GM19395 (cell line): ENCODE data around the gene CD300C.
"Not testable (repeated sequence)": the region's sequence is repeated elsewhere in the genome, so short reads cannot be mapped to it uniquely, and the experiment has no call there.

ENCODE experiments used
- ATAC-seq: cut with Tn5 transposase; IDR thresholded peaks from one replicate; pipeline ENCODE4 v1.9.1; 2021; ENCODE audit warnings: mild to moderate bottlenecking, moderate library complexity; ENCODE audit not compliant: unreplicated experiment

Gene CD300C

GRCh38 chr17:74536890-74537289 lies 9.0 kb downstream of the CD300C start:
- ATAC-seq = no peak

DNA sequence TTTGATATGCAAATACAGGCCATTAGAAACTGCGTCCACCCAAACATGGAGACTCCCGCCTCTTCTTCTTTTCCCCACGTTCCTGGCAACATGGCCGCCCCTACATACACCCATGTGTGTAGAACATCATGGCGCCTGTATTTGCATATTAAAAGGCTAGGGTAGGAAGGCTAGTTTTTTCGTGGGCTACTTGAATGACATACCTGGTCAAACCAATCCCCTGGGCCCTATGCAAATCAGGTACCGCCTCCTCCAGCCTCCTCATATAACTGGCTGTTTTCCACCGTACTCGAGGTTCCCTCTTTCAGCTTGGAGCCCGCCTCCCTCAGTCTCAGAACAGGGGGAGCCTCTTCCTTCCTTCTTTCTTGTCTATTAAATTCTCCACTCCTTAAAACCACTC lies 13.8 kb downstream of the CD300C start:
- ATAC-seq = no peak

DNA sequence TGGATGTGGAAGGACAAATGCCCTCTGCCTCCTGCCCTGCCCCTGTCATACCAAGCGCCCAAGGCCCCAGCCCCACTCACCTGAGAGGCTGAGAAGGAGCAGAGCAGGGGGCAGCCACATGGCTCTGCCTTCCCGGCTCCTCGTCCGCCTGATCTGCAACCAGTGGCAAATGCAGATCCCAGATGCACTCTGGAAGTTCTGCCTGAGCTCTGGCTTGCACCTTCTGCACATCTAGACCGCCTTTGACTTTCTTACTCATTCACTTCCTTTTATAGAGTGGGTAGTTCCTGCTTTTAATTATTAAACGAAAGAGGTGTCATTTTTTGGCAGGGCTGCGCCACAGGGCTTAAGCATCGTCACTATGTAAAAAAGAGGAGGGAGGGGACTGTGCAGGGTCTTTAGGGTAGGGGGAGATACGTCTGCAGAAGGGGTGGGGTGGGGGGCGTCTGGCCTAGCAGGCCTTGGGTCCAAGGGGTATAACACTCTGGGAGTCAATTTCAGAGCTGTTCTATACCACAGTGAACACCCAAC lies 14.6 kb downstream of the CD300C start, which contains the start of gene CD300LB:
Gene CD300LB (minus strand): TSS at position 245 of the 531 bp plus-strand sequence. CDS start 125 bp downstream, at position 120.
- ATAC-seq = no peak

DNA sequence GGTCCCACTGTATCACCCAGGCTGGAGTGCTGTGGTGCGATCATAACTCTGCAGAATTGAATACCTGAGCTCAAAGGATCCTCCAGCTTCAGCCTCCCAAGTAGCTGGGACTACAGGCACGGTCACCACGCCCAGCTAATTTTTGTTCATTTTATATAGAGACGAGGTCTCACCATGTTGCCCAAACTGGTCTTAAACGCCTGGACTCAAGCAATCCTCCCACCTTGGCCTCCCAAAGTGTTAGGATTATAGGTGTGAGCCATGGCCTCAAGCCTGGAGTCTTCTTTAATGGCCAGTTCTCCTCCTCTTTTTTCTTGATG lies 15.1 kb downstream of the CD300C start:
- no peak for ATAC-seq

- no peak for ATAC-seq
These were observed 16.7 kb downstream of the CD300C start for GRCh38 chr17:74529243-74529642.

DNA sequence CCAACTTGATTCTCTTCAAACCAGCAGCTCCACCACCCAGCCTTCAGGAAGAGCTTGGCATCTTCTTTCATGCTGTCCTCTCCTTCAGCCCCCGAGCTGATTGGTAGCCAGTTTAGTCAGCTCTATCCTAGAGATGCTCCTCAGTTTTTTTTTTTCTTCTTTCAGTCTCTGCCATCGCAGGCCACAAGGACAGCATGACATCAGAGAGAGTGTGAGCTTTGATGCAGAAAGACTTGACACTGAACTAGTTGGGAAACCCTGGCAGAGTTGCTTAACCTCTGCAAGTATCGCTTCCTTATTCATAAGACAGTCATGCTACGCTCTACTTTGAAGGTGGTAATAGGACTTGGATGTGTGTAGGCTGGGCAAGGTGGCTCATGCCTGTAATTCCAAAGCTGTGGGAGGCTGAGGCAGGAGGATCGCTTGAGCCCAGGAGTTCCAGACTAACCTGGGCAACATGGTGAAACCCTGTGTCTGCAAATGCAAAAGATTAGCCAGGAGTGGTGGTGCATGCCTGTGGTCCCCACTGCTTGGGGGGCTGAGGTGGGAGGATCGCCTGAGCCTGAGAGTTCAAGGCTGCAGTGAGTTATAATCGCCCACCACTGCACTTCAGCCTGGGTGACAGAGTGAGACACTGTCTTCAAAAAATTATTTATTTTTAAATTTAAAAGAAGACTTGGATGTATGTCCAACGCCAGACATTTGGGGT lies 17.3 kb downstream of the CD300C start:
- ATAC-seq = peak; percentile 74

- no peak for ATAC-seq
These were observed 18.2 kb downstream of the CD300C start for GRCh38 chr17:74527756-74528155.

- ATAC-seq = no peak
These were observed 18.8 kb downstream of the CD300C start for GRCh38 chr17:74527081-74527480.

DNA sequence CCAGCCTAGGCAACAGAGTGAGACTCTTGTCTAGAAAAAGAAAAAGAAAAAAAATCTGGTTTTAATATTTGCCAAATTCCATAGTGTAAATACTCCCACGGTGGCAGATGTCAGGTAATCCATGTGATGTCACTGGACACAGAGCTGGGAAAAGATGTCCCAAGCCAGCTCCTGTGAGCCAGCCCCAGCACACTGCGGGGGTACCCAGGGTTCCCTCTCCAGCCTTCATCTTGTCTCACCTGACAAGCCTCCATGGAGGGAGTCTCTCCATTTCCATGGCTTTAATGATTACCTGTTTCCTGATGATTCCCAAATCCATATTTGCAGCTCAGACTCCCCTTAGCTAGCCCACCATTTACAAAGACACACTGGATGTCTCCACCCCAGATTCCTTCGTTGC lies 19.2 kb downstream of the CD300C start:
- no peak for ATAC-seq

DNA sequence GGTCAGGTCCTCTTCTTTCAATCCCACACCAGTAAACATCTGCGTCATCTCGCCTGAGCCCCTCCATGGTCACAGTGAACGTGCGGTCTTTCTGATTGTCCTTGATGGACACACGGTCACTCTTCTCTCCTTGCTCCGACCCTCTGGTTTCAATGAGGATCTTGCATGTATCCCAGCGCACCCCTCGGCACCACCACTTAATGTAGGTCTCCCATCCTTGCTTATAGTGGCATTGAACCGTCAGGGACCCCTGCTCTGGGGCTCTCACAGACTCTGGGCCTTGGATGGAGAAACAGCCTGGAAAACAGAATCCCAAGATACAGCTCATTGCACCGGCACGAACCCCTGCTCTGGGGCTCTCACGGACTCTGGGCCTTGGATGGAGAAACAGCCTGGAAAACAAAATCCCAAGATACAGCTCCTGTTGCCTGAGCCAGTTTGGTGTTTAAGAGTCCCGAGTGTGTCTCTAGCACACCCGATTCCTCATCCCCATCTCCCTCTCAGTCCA lies 20.1 kb downstream of the CD300C start:
- no peak for ATAC-seq

DNA sequence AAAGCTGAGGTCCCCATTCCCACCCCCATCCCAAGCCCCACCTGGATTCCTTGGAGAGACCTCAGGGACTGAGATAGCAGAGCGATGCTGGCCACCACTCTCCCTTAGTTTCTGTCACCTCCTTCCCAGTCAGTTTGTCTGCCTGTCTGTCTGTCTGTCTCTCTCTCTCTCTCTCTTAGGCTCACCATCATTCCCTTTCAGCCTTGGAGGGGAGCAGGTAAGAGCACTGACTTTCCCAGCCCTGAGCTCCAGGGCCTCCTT lies 20.5 kb downstream of the CD300C start:
- ATAC-seq = no peak

GRCh38 chr17:74524653-74525464 lies 21.1 kb downstream of the CD300C start:
- ATAC-seq = no peak

DNA sequence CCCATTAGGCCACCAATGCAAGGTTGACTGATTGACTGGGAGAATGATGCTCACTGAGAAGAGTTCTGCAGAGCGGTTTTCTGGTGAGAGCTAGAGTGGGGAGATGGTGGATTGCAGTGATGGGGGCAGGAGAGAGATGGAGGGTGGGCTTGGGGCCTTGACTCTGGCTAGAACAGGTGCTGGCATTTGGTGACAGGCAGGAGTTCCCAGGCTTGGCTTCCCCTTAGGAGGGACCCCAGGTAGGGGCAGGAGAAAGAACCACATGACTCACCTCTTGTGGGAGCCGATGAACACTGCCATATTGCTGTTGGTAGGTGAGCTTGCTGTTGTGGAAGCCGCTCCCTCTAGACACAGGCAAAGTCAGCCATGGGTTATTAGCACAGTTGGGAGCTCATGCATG lies 22.6 kb downstream of the CD300C start:
- no peak for ATAC-seq

DNA sequence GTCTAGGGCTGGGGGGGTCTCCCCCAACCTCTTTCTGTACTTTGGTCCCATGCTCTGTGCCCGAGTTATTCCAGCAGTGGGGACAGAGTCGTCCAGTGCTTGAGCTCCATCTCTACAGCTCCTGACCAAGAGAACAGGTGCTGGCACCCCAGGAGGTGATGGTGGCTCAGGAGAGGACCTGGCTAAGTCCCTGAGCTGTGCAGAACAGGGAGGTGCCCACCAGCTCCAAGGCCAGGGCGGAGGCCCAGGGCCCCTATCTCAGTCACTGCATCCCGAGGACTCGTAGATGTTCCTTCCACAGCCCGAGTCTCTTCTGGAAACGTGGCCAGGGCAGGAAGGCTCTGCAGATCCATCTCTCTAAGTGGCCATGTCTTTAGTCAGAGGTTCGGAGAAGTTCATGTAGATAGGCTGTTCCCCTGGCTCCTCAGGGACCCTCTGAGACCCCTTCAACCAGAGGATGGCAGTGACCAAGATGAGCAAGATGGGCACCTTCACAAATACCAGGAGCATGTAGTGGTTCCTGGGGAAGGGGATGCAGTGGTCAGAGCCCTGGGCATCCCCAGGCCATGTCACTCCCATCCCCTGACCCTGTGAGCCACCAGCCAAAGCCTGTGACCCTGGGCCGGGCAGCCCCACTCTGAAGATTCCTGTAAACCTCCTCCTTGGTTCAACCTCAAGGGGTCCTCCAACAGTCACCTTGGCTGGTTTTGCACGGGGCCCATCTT lies 23.4 kb downstream of the CD300C start:
- ATAC-seq = no peak

- ATAC-seq = no peak
These were observed 24.2 kb downstream of the CD300C start for GRCh38 chr17:74521701-74522201.

DNA sequence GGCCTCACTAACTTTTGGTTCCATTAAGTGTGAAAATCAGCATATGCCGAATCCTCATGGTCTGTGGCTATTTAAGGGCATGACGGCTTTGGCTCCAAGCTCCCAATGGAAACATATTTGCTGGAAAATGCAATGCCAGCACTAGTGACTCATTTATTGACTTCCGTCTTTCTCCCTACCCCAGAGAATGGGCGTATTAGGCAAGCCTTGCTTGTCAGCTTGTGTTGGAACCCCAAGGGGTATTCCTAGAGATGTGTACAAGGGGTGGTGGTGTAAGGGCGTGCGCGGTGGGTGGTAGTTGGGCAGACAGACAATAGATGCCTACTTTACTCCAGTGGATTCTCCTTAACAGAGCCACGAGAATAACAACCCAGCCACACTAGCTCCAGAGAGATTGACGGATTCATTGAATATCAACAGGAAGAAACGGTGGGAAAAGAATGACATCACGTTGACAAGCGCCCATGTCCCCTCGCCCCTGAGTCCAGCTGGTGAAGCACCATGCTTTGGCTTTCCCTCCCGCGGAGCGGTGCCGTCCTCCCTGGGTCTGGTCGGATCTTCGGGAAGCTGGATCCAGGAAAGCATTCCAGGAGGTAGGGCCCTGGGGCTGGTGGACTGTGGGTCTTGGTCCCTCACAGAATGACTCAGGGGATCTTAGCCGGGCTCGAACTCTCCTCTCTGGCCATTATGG lies 25.0 kb downstream of the CD300C start:
- ATAC-seq = no peak

- ATAC-seq = no peak
These were observed 25.9 kb downstream of the CD300C start for GRCh38 chr17:74520016-74520434.

GRCh38 chr17:74518413-74518981 lies 27.4 kb downstream of the CD300C start:
- ATAC-seq = not testable (repeated sequence)

DNA sequence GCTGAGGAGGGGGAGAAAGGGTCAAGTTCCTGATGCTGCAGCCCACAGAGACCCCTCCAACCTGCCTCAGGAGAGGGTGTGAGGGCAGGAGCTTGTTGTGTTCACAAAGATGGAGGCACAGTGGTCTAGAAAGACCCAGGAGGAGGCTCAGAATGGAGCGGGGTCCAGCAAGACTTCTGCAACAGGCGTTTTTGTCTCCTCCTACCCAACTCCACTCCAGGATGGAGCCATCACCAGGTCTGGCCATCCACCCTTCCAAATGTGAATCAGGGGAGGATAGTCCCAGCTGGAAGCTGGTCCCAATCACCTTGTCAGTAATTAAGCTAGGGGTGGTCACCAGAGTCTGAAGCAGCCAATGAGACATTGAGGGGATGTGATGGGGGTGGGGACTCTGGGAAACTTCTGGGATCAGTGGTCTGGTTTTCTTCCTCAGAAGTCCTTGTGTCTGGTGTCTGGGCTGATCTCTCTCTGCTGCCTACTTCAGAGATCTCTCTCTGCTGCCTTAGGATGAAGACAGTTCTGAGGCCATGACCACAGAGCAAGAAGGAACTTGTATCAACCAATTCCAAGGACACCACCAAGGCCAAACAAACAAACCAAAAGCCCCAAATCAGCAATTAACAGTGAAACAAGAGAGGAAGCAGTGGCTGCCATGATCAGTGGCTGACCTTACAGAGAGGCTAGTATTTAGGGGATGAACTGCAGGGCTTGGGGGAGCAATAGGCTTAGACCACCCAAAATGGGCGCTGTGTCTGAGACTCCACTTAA lies 29.2 kb downstream of the CD300C start:
- no peak for ATAC-seq

DNA sequence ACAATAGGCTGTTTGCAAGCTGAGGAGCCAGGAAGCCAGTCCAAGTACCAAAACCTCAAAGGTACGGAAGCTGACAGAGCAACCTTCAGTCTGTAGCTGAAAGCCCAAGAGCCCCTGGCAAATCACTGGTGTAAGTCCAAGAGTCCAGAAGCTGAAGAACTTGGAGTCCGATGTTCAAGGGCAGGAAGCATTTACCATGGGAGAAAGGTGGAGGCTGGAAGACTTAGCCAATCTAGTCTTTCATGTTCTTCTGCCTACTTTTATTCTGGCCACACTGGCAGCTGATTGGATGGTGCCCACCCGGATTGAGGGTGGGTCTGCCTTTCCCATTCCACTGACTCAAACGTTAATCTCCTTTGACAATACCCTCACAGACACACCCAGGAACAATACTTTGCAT lies 30.0 kb downstream of the CD300C start:
- no peak for ATAC-seq
